AG09319 (cell line): ENCODE measurements around the gene AHRR.
"Not testable (repeated sequence)": the region's sequence is repeated elsewhere in the genome, so short reads cannot be mapped to it uniquely, and the experiment has no call there.

Source experiments
- DNase-seq: peaks from one replicate; pipeline ENCODE4 v3.0.0-alpha.2; 2010; ENCODE audit warnings: low read depth; ENCODE audit errors: extremely low read depth
- TF ChIP-seq, protein P1 (sequence below): IDR thresholded peaks from 2 replicates; pipeline ENCODE4 v1.5.1; 2011; ENCODE audit warnings: low read depth, mild to moderate bottlenecking, inconsistent platforms, low read length, moderate library complexity

AHRR gene

DNA sequence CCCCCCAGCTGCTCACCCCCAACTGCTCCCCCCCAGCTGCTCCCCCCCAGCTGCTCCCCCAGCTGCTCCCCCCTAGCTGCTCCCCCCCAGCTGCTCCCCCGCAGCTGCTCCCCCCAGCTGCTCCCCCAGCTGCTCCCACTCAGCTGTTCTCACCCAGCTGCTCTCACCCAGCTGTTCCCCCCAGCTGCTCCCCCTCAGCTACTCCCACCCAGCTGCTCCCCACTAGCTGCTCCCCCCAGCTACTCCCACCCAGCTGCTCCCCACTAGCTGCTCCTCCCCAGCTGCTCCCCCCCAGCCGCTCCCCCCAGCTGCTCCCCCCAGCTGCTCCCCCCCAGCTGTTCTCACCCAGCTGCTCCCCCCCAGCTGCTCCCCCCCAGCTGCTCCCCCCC, 22.8 kb upstream of the AHRR start:
- TF ChIP-seq, protein P1, sequence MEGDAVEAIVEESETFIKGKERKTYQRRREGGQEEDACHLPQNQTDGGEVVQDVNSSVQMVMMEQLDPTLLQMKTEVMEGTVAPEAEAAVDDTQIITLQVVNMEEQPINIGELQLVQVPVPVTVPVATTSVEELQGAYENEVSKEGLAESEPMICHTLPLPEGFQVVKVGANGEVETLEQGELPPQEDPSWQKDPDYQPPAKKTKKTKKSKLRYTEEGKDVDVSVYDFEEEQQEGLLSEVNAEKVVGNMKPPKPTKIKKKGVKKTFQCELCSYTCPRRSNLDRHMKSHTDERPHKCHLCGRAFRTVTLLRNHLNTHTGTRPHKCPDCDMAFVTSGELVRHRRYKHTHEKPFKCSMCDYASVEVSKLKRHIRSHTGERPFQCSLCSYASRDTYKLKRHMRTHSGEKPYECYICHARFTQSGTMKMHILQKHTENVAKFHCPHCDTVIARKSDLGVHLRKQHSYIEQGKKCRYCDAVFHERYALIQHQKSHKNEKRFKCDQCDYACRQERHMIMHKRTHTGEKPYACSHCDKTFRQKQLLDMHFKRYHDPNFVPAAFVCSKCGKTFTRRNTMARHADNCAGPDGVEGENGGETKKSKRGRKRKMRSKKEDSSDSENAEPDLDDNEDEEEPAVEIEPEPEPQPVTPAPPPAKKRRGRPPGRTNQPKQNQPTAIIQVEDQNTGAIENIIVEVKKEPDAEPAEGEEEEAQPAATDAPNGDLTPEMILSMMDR = no peak
- no peak for DNase-seq

DNA sequence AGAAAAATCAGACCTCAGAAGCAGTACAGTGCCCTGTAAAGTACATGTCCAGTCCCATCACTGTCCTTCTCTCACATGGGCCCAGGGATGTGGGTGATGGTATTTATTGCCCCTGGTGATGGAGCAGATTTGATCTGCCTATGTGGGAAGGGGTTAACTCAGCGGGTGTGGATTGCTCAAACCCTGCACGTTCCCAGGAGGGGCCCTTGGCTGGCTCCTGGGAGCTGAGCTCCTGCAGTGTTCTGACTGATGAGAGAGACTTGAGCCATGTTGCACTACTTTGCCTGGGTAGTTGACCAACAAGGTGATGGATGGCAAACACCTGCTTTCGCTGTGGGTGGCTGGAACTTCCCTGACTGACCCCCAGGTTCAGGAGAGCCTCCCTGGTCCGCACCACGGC, 21.6 kb upstream of the AHRR start:
- DNase-seq = not testable (repeated sequence)

DNA sequence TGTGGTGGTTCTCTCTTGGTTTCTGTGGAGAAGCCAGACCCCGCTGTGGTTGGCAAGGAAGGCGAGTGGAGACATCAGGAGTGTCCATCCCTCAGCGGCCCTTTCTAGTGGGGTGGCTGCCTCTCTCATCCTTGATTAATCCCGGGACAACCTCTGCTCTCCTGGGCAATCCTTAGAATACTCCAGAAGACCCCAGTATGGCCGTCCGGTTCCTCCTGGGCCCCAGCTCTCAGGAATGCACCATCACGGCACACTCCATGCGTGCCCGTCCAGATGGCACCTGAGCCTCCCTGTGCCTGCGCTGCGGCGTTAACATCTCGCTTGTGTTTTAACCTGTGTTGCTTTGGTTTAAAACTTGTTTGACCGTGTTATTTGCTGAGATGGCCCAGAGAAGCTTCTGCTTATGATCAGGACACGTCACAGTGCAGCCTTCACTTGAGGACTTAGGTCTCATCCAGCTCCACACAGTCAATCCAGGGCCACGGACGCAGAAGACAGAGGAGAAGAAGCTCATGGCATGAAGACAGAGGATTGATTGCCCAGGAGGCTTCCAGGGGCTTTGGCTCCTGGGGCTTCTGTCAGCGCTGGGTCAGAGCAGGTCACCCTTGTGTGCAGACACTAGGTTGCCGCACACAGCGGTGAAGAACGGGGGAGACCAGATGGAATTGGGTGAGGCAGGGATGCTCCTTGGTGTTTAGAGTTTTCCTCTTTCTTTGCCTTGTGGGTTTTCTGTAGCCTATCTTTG, 20.7 kb upstream of the AHRR start:
- DNase-seq = not testable (repeated sequence)

DNA sequence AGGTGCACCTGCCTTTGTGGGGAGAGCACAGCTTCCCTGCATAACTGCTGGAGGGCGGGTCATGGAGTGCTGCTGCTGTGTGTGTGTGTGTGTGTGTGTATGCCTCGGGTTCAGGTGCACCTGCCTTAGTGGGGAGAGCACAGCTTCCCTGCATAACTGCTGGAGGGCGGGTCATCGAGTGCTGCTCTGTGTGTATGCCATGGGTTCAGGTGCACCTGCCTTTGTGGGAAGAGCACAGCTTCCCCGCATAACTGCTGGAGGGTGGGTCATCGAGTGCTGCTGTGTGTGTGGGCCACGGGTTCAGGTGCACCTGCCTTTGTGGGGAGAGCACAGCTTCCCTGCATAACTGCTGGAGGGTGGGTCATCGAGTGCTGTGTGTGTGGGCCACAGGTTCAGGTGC, 19.1 kb upstream of the AHRR start:
- DNase-seq = not testable (repeated sequence)

DNA sequence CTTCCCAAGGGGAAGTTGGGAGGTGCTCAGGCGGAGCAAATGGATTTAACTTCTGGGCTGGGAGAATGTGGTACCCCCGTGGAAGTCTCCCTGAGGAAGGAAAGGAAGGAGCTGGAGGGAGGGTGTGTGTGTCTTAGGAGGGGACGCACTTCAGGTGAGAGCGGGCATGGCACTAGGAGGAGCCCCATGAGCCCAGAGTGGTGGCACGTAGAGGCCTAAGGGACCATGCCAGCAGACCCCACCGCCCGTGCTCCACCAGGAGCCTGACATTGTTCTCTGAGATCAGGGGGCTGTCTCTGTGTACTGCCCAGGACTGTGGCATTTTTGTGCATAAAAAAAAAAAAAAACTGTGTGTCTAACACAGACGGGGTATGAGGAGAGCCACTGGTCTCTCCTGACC, 18.5 kb upstream of the AHRR start:
- TF ChIP-seq, protein P1 = no peak
- no peak for DNase-seq

DNA sequence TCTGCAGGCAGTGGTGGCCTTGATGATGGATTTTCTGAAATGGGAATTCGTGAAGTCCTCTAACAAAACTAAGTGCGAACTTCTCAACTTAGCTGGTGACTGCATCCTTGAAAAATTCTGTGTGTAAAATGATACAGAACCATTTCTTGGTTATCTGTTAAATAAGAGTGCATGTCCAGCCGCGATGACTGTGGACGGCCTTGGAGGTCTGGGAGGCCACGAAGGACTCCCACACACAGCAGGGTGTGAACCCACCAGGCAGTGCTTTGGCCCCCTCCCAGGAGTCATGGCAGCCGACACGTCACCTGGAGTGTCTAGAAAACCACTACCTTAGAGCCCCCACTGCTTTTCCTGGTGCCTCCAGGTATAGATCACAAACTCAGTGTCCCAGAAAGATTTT, 17.8 kb upstream of the AHRR start:
- DNase-seq = not testable (repeated sequence)

DNA sequence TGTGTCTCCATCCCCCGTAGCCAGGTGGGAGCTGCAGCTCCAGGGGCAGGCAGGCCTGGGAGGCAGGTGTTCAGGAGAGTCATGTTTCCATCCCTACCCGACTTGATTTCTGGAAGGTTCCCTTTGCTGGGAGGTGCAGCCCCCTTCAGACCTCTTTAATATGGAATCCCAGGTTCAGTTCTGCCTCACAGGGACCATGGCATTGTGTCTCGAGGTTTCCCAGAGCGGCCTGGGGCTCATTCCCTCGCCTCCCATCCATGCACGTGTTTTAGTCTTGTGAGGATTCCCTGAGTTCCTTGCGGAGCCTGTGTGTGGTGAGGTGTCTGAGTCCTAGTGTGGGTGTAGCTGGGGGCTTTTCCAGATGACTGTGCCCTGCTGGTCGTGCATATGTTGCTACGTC, 16.5 kb upstream of the AHRR start:
- TF ChIP-seq, protein P1 = no peak
- DNase-seq = no peak

DNA sequence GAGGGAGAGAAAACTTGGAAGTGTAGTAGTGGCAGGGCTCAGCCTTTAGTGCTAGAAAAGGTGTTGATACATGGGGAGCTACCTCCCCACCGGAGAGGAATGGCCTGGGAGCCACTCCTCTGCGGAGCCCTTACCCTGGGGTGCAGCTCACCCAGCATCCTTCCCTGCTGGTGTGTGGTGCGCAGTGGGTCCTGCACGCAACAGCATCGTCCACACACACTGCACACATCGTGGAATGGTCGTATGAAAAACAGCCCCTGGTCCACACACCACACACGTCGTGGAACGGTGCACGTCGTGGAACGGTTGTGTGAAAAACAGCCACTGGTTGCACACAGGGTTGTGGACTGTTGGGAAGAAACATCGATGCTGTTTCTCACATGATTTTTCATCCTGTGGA, 16.1 kb upstream of the AHRR start:
- TF ChIP-seq, protein P1 = no peak
- DNase-seq = no peak

DNA sequence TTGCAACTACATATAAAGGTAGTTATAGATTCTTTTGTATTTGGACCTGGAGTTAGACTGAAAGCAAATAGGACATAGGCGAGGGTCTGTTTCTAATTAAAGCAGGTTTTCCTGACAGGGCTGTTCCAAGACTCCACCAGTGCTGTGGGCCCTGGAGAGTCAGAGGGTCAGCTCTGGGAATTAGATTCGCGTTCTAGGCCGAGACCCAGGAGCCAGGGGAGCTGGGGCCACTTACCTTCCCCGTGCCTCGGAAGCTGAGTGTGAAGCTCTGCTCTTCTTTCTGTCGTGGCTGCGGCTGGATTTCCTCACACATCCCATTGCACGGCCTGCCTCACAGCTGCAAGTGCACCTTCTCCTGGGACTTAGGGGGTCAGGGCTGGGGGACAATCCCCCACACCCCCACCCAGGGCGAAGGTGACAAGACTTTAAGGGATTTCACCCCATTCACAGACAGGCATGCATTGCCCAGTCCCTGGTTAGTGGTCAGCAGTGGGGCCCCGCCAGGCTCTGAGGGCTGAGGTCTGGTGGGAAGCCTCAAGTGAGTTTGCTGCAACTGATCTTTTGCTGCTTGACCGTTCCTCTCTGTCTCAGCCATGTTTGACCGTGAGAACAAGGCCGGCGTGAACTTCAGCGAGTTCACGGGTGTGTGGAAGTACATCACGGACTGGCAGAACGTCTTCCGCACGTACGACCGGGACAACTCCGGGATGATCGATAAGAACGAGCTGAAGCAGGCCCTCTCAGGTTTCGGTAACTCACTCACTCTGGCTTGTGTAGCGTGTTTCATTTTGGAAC, 15.3 kb upstream of the AHRR start:
- DNase-seq = no peak
- TF ChIP-seq, protein P1 = no peak
